Stomach (tissue), 4 donors: Measurements from ENCODE around the gene RHEBL1.

Experiments
- EP300 ChIP-seq: sonication (generic); formaldehyde crosslinking; IDR thresholded peaks from one replicate; pipeline ENCODE4 v1.6.1; 2017; ENCODE audit warnings: antibody characterized with exemption
- POLR2AphosphoS5 ChIP-seq, 3 donors: sonication (generic); formaldehyde crosslinking; IDR thresholded peaks; one replicate each; pipeline ENCODE4 v1.6.1; 2016; ENCODE audit warnings: antibody characterized with exemption in 3 of 3
- TF ChIP-seq, protein P1 (sequence below), 7 experiments: fragments of 450-650 bp in 4 of 7; fragments of 200-600 bp in 3 of 7; sonication (generic) in 3 of 7; IDR thresholded peaks; one replicate each; pipeline ENCODE4 v1.5.1; 2016 to 2019; ENCODE audit warnings: antibody characterized with exemption in 7 of 7, control low read depth in 2 of 7, mild to moderate bottlenecking in 1 of 7

- TF ChIP-seq POLR2AphosphoS5 (IDR thresholded peaks at IDR 0.05) (peak in 2 of 3 donors; percentile 25 to 63), EP300 (no peak)
- TF ChIP-seq, protein P1, sequence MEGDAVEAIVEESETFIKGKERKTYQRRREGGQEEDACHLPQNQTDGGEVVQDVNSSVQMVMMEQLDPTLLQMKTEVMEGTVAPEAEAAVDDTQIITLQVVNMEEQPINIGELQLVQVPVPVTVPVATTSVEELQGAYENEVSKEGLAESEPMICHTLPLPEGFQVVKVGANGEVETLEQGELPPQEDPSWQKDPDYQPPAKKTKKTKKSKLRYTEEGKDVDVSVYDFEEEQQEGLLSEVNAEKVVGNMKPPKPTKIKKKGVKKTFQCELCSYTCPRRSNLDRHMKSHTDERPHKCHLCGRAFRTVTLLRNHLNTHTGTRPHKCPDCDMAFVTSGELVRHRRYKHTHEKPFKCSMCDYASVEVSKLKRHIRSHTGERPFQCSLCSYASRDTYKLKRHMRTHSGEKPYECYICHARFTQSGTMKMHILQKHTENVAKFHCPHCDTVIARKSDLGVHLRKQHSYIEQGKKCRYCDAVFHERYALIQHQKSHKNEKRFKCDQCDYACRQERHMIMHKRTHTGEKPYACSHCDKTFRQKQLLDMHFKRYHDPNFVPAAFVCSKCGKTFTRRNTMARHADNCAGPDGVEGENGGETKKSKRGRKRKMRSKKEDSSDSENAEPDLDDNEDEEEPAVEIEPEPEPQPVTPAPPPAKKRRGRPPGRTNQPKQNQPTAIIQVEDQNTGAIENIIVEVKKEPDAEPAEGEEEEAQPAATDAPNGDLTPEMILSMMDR (IDR thresholded peaks at IDR 0.05) = no peak
Observed at GRCh38 chr12:49055978-49056754, 13.6 kb downstream of the RHEBL1 start.
